Panc1 (cell line): Measurements from ENCODE around the gene BMP8B. TPM values are rescaled to one million over a fixed set of nuclear protein-coding genes. Genes with fewer than 3 reads are reported as not detected.

Experiments
- ATAC-seq: fragments of 200-7000 bp; cut with Tn5 transposase; 2 replicates; pipeline ENCODE4 v1.9.1; 2020; ENCODE audit warnings: mild to moderate bottlenecking, moderate library complexity
- BruUV-seq: library from RNA; stranded (reverse); fragments of 400-500 nt; replicated peaks from 2 replicates; lab custom pipeline; 2021; lab: Mats Ljungman, UMichigan
- CTCF ChIA-PET: fragments of 300-600 bp; sonication (Branson Sonifier 250); formaldehyde crosslinking; loops from one replicate; lab custom pipeline; 2022; ENCODE audit warnings: antibody characterized with exemption; lab: Charles Lee
- POLR2A ChIA-PET: fragments of 300-600 bp; sonication (Branson Sonifier 250); formaldehyde crosslinking; loops from one replicate; lab custom pipeline; 2022; ENCODE audit warnings: antibody characterized with exemption; lab: Charles Lee
- DNase-seq: peaks from one replicate; pipeline ENCODE4 v3.0.0-alpha.2; 2010; ENCODE audit warnings: low read depth, low spot score
- H3K27ac ChIP-seq: 2 replicates; pipeline ENCODE4 v1.5.1; 2011; ENCODE audit warnings: mild to moderate bottlenecking, low read length, inconsistent platforms
- H3K27me3 ChIP-seq: fragments of 200-500 bp; sonication (Bioruptor generic); 2 replicates; pipeline ENCODE4 v1.6.0; 2014; ENCODE audit warnings: low read length, inconsistent platforms; ENCODE audit not compliant: control insufficient read depth, insufficient read depth
- H3K36me3 ChIP-seq: fragments of 200-500 bp; sonication (Bioruptor generic); 2 replicates; pipeline ENCODE4 v1.5.1; 2014; ENCODE audit warnings: inconsistent platforms, mild to moderate bottlenecking, low read length, moderate library complexity; ENCODE audit not compliant: control insufficient read depth, insufficient read depth
- H3K4me1 ChIP-seq: 2 replicates; pipeline ENCODE4 v1.5.1; 2011; ENCODE audit warnings: inconsistent platforms, mild to moderate bottlenecking, low read length, moderate library complexity; ENCODE audit not compliant: control insufficient read depth, insufficient read depth
- H3K4me3 ChIP-seq, 2 experiments: 2 replicates each; pipeline ENCODE4 v1.5.1; 2011 to 2012; ENCODE audit warnings: low read depth in 2 of 2, low read length in 2 of 2, mild to moderate bottlenecking in 2 of 2, inconsistent platforms in 1 of 2, moderate library complexity in 1 of 2
- H3K9me3 ChIP-seq: fragments of 200-500 bp; sonication (Bioruptor generic); 2 replicates; pipeline ENCODE4 v1.5.1; 2014; ENCODE audit warnings: low read depth, mild to moderate bottlenecking, inconsistent platforms, low read length, moderate library complexity; ENCODE audit not compliant: control insufficient read depth, insufficient read depth
- POLR2AphosphoS5 ChIP-seq: IDR thresholded peaks from 2 replicates; pipeline ENCODE4 v1.6.1; 2012; ENCODE audit warnings: mild to moderate bottlenecking, low read depth, low read length, moderate library complexity
- SIN3A ChIP-seq: IDR thresholded peaks from 2 replicates; pipeline ENCODE4 v1.6.1; 2012; ENCODE audit warnings: low read depth, mild to moderate bottlenecking, low read length, moderate library complexity, borderline replicate concordance; ENCODE audit not compliant: insufficient read depth
- TCF7L2 ChIP-seq: IDR thresholded peaks from 2 replicates; pipeline ENCODE4 v1.6.1; 2011; ENCODE audit warnings: mild to moderate bottlenecking, low read depth, low read length, inconsistent platforms
- in situ Hi-C: cut with HindIII; loops from 2 replicates; pipeline ENCODE4 v1.10.0; 2016; ENCODE audit warnings: low sequenced_read_pairs, low pct_unique_long_range_greater_than_20kb
- intact Hi-C: fragments of 100-400 bp; cut with micrococcal nuclease; formaldehyde crosslinking; loops from one replicate; pipeline ENCODE4 v1.10.0; 2022; ENCODE audit not compliant: unreplicated experiment
- total RNA-seq: library from RNA; stranded (reverse); gene quantifications from one replicate; pipeline ENCODE4 v1.2.1, GENCODE V29; 2021; ENCODE audit not compliant: unreplicated experiment
- TF ChIP-seq, protein P1 (sequence below), 2 experiments: IDR thresholded peaks; 2 replicates each; pipeline ENCODE4 v1.6.1; 2011 to 2012; ENCODE audit warnings: low read depth in 2 of 2, control low read depth in 1 of 2, low read length in 1 of 2, mild to moderate bottlenecking in 1 of 2, moderate library complexity in 1 of 2; ENCODE audit not compliant: insufficient read depth in 1 of 2
- TF ChIP-seq, protein P2 (sequence below): fragments of 450-650 bp; IDR thresholded peaks from 2 replicates; pipeline ENCODE4 v1.5.1; 2017; ENCODE audit warnings: mild to moderate bottlenecking

BMP8B gene
- total RNA-seq, 1 experiment from 2014 or later: 3.7 TPM

DNA sequence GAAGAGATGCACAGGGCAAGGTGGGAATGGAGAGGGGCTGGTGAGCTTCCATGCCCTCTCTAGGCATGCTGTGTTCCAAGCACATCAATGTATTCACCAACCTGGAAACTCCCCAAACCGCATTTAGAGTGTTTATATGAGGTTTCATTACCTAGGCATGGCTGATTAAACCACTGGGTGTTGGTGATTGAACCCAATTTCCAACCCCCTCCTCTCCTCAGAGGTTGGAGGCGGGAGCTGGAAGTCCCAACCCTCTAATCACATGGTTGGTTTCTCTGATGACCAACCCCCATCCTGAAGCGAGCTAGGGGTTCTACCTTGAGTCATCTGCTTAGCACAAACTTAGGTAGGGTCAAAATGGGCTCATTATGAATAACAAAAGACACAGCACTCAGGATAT, 52.9 kb downstream of the BMP8B start:
- TF ChIP-seq, protein P1, sequence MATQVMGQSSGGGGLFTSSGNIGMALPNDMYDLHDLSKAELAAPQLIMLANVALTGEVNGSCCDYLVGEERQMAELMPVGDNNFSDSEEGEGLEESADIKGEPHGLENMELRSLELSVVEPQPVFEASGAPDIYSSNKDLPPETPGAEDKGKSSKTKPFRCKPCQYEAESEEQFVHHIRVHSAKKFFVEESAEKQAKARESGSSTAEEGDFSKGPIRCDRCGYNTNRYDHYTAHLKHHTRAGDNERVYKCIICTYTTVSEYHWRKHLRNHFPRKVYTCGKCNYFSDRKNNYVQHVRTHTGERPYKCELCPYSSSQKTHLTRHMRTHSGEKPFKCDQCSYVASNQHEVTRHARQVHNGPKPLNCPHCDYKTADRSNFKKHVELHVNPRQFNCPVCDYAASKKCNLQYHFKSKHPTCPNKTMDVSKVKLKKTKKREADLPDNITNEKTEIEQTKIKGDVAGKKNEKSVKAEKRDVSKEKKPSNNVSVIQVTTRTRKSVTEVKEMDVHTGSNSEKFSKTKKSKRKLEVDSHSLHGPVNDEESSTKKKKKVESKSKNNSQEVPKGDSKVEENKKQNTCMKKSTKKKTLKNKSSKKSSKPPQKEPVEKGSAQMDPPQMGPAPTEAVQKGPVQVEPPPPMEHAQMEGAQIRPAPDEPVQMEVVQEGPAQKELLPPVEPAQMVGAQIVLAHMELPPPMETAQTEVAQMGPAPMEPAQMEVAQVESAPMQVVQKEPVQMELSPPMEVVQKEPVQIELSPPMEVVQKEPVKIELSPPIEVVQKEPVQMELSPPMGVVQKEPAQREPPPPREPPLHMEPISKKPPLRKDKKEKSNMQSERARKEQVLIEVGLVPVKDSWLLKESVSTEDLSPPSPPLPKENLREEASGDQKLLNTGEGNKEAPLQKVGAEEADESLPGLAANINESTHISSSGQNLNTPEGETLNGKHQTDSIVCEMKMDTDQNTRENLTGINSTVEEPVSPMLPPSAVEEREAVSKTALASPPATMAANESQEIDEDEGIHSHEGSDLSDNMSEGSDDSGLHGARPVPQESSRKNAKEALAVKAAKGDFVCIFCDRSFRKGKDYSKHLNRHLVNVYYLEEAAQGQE (IDR thresholded peaks at IDR 0.05; ENCODE audit: insufficient read depth in 1 of 2, low read depth in 2 of 2, low read length in 1 of 2): no peak
- TF ChIP-seq POLR2AphosphoS5 (no peak), SIN3A (no peak), TCF7L2 (no peak)
- TF ChIP-seq, protein P2, sequence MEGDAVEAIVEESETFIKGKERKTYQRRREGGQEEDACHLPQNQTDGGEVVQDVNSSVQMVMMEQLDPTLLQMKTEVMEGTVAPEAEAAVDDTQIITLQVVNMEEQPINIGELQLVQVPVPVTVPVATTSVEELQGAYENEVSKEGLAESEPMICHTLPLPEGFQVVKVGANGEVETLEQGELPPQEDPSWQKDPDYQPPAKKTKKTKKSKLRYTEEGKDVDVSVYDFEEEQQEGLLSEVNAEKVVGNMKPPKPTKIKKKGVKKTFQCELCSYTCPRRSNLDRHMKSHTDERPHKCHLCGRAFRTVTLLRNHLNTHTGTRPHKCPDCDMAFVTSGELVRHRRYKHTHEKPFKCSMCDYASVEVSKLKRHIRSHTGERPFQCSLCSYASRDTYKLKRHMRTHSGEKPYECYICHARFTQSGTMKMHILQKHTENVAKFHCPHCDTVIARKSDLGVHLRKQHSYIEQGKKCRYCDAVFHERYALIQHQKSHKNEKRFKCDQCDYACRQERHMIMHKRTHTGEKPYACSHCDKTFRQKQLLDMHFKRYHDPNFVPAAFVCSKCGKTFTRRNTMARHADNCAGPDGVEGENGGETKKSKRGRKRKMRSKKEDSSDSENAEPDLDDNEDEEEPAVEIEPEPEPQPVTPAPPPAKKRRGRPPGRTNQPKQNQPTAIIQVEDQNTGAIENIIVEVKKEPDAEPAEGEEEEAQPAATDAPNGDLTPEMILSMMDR: no peak
- H3K4me1 ChIP-seq: peaks cover 5% of the 10 kb centered on the region
- H3K36me3 ChIP-seq: peaks cover under 1% of the 10 kb centered on the region
- ATAC-seq: no peak
- H3K27me3 ChIP-seq: peaks cover 2% of the 10 kb centered on the region; the same call in 1 of the 2 replicates
- ChIA-PET POLR2A (no interaction called here), CTCF (no interaction called here)
- H3K27ac ChIP-seq: no peak overlapping the region
- in situ Hi-C loops (no loop called here), intact Hi-C loops (no loop called here)
- BruUV-seq: no TSS peak
- H3K9me3 ChIP-seq: no peaks in the 10 kb centered on the region
- no peak for DNase-seq
- H3K4me3 ChIP-seq: no peak overlapping the region

DNA sequence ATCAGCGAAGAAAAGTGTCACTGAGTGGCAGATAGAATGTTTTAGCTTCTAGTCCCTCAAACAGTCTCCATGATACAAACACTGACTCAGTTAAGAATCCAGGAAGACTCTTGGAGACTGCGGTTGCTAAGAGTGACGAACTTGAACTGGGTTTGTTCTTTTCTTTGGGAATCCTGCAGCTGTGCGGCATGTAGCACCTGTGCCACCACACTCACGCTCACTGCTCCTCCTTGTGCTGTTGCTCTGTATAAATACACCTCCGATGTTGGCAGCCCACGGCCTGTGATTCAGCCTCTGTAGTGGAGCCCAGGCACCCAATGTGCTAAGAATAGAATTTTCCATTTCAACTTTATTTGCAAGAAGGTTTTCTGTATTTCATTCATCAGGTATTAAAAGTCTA, 55.5 kb downstream of the BMP8B start:
- peaks cover 2% of the 10 kb centered on the region; the same call in 1 of the 2 replicates for H3K27me3 ChIP-seq
- no peak overlapping the region for H3K27ac ChIP-seq
- ChIA-PET CTCF (no interaction called here), POLR2A (no interaction called here)
- in situ Hi-C loops: no loop called here
- H3K4me1 ChIP-seq: no peaks in the 10 kb centered on the region
- intact Hi-C loops: no loop called here
- DNase-seq (no peak), ATAC-seq (peak; percentile 24; the same call in 1 of the 2 replicates)
- H3K4me3 ChIP-seq: no peak overlapping the region
- TF ChIP-seq TCF7L2 (no peak), POLR2AphosphoS5 (no peak), SIN3A (no peak)
- TF ChIP-seq, protein P1 (IDR thresholded peaks at IDR 0.05; ENCODE audit: insufficient read depth in 1 of 2, low read depth in 2 of 2, low read length in 1 of 2): no peak
- TF ChIP-seq, protein P2: no peak
- H3K9me3 ChIP-seq: no peaks in the 10 kb centered on the region
- no peaks in the 10 kb centered on the region for H3K36me3 ChIP-seq
- BruUV-seq: no TSS peak
